HG03097 (cell line): Measurements from ENCODE around the gene RIPK1.
"Not testable (repeated sequence)": the region's sequence is repeated elsewhere in the genome, so short reads cannot be mapped to it uniquely, and the experiment has no call there.

Experiments used
- ATAC-seq: cut with Tn5 transposase; IDR thresholded peaks from one replicate; pipeline ENCODE4 v1.9.1; 2021; ENCODE audit not compliant: unreplicated experiment, low FRiP score

Gene RIPK1

DNA sequence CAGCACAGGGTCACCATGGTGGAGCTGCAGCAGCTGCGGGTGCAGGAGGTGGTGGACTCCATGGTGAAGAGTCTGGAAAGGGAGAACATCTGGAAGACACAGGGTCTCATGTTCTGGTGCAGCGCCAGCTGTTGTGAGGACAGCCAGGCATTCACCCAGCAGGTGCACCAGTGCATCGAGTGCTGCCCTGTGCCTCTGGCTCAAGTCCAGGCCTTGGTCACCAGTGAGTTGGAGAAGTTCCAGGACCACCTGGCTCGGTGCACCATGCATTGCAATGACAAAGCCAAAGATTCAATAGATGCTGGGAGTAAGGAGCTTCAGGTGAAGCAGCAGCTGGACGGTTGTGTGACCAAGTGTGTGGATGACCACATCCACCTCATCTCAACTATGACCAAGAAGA lies 22.9 kb upstream of the RIPK1 start:
- ATAC-seq, result no peak

DNA sequence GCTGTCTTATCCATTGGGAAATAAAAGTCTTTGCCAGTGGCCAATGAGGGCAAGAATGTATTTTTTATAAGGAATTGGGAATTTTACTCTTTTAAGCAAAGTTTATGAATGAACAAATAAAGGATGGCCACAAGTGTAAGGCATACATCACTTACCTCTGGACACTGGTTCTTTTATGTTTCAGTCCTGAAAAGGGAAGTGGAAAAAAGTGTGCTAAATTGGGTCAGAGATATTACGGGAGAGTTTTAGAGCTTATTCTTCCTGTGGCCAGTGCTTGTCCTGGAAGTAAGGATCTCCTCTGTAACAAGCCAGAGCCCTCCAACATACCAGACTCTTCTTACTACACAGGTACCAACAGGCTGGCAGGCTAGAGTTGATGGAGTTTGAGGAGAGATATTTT lies 22.5 kb upstream of the RIPK1 start:
- ATAC-seq, result no peak

DNA sequence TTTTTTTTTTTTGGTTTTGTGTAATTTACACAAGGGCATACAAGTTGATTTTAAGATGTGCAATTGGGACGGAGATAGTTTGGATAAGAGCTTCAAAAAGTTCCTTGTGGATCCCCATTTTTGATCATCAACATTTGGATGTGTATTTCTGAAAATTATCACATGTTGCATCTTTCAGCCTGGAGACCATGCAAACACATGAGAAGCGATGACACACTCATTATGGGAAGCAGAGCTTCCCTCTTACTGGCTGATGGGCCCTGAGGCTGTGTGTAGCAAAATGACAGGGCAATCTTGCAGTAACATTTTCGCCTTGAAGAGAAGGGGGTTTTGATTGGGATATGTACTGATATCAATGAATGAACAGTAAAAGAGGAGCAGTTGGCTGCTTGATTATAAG lies 22.0 kb upstream of the RIPK1 start:
- no peak for ATAC-seq

DNA sequence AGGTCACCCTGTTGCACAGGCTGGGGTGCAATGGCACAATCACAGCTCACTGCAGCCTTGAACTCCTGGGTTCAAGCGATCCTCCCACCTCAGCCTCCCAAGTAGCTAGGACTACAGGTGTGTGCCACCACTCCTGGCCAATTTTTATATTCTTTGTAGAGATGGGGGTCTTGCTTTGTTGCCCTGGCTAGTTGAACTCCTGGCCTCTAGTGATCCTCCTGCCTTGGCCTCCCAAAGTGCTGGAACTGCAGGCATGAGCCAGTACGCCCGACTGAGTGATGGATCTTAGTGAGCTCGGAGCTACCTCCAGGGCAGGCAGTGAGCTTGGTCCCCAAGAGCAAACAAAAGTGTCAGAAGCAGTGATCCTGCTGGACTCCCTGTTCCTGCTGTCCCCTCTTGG lies 20.3 kb upstream of the RIPK1 start:
- not testable (repeated sequence) for ATAC-seq

DNA sequence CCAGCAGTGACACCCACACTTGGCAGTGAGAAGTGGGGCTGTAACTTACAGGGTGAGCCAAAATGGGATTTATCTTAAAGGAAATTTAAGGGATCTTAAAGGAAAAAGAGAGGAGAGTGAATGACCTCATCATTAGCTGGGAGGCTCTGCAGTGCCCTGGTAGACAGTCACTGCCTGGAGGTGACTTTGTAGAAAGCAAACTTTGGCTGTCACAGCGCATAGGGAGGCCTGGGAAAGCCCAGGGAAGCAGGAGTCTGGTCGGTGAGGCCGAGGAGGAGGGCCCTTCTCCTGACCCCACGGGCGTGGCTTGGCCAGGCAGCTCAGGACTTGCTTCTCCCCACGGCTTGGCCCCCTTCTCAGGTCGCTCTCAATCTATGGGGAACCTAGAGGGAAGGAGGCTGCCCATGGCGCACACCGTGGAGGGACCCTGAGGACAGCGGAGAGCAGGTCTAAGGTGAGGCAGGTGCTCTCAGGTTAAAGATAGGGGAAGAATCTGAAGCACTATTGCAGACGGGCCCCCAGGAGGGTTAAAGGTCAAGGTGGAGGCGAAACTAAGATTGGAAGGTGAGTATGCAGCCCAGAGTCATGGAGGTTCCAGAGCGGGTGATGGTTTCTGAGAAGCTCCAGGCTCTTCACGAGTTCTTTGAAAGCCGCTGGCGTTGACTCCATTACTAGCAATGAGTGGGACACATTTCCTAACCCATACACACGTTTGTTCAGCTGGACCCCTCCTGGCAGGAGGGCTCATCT lies 15.6 kb upstream of the RIPK1 start:
- ATAC-seq, result no peak

DNA sequence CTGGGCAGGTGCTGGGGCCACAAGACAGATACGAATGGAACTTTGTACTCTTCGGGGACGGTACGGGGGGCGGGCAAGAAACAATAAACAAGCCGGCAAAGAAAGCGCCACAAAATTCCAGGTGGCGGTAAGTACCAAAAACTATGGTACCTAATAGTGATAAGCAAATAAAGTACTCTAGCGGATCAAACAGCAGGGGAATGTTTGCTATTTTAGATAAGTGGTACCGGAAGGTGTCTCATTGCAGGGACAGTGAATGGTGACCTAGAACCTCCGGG lies 15.1 kb upstream of the RIPK1 start:
- no peak for ATAC-seq

DNA sequence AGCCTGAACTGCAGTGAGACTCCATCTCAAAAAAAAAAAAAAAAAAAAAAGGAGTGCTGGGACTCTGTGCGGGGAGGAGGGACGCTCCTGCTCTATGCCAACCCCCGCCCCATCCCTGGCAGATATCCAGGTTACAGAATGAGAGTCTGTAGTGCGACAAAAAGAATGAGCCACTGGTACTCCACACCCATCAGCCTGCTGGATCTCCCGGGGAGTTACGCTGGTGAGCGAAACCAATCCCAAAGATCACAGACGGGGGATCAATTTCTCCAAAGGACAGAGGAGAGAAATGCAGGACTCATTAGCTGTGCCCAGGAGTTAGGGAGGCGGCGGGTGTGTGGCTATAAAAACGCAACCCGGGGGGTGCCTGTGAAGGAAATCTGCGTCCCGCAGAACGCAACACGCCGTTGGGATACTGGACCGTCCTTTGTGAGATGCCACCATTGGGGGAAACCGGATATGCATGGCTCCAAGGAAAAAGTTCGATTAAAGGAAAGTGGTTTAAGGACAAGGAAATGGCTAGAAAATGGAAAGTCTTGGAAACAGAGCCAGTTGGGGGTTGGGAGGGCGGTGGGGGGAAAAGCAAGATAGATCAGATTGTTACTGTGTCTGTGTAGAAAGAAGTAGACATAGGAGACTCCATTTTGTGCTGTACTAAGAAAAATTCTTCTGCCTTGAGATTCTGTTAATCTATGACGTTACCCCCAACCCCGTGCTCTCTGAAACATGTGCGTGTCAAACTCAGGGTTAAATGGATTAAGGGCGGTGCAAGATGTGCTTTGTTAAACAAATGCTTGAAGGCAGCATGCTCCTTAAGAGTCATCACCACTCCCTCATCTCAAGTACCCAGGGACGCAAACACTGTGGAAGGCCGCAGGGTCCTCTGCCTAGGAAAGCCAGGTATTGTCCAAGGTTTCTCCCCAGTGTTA lies 13.8 kb upstream of the RIPK1 start:
- ATAC-seq, result not testable (repeated sequence)

DNA sequence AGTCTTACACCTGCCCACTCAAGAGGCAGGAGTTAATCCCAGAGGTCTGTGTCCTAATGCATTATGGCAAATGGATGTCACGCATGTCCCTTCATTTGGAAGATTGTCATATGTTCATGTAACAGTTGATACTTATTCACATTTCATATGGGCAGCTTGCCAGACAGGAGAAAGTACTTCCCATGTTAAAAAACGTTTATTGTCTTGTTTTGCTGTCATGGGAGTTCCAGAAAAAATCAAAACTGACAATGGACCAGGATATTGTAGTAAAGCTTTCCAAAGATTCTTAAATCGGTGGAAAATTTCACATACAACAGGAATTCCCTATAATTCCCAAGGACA lies 13.2 kb upstream of the RIPK1 start:
- not testable (repeated sequence) for ATAC-seq

DNA sequence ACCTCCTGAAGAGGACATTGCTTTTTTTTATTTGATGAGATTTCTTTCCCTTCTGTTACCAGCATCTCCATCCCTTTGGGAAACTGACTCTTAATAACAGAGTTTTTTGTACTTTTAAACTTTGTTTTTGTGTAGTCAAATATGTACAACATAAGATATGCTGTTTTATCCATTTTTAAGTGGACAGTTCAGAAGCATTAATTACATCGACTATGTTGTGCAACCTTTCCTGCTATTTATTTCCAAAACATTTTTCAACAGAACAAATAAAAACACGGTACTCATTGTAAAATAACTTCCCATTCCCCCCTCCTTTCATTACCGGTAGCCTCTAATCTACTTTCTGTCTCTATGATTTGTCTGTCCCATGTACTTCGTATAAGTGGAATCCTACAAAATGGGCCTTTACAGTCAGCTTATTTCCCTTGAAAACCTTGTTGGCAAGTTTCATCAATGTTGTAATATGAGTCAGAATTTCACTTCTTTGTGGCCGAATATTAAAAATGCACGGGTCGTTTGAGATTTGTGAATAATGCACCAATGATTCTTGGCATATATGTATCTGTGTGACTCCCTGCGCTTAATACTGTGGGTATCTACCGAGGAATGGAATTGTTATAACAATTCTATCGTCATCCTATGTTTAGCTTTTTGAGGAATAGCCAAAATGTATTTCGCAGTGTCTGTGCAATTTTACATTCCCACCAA lies 11.1 kb upstream of the RIPK1 start:
- ATAC-seq, result no peak

DNA sequence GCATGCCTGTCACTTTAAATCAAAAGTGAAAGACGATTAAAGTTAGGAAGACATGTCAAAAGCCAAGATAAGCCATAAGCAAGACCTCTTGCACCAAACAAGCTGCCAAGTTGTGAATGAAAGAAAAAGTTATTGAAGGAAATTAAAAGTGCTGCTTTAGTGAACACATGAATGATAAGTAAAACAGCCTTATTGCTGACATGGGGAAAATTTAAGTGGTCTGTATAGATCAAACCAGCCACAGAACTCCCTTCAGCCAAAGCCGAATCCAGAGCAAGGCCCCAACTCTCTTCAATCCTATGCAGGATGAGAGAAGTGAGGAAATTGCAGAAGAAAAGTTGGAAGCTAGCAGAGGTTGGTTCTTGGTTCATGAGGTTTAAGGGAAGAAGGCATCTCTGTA lies 9.3 kb upstream of the RIPK1 start:
- no peak for ATAC-seq

DNA sequence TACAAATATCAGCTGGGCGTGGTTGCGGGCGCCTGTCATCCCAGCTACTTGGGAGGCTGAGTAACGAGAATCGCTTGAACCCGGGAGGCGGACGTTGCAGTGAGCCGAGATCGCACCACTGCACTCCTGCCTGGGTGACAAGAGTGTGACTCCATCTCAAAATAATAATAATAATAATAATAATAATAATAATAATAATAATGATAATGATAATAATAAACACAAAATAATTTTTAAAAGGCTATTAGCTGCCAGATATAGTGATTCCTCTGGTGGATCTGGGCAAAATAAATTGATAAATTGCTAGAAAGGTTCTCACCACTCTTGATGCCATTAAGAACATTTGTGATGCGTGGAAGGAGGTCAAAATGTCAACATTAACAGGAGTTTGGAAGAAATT lies 8.2 kb upstream of the RIPK1 start:
- ATAC-seq, result not testable (repeated sequence)

DNA sequence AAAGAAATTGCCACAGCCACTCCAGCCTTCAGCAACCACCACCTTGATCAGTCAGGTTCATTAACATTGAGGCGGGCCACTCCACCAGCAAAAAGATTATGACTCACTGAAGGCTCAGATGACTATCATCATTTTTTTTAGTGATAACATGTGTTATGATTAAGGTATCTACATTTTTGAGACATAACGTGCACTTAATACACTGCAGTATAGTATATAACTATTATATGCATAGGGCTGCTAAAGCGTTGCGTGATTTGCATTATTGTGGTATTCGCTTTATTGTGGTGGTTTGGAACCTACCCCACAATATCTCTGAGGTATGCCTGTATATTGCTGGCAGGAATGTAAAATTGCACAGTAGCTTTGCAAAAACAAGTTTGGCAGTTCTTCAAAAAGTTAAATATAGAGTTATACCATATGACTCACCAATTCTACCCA lies 6.8 kb upstream of the RIPK1 start:
- ATAC-seq, result no peak

DNA sequence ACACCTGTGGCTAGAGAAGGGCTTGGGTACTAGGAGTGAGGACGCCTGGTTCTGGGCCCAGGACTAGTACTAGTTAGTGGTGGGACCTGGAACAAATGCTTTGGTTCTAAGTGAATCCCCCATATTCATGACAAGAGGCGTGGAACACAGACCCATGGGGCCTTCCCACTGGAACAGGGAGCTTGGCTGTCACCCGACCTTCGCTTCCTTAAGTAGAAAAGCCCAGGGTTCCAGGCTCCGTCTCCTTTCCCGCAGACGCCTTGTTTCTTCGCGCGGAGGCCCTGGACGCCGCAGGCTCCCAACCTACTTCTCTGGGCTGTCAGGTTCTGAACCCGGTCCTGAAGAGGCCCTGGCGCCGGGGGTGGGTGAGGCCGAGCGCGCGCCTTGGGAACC lies 5.0 kb upstream of the RIPK1 start:
- ATAC-seq, result not testable (repeated sequence)

DNA sequence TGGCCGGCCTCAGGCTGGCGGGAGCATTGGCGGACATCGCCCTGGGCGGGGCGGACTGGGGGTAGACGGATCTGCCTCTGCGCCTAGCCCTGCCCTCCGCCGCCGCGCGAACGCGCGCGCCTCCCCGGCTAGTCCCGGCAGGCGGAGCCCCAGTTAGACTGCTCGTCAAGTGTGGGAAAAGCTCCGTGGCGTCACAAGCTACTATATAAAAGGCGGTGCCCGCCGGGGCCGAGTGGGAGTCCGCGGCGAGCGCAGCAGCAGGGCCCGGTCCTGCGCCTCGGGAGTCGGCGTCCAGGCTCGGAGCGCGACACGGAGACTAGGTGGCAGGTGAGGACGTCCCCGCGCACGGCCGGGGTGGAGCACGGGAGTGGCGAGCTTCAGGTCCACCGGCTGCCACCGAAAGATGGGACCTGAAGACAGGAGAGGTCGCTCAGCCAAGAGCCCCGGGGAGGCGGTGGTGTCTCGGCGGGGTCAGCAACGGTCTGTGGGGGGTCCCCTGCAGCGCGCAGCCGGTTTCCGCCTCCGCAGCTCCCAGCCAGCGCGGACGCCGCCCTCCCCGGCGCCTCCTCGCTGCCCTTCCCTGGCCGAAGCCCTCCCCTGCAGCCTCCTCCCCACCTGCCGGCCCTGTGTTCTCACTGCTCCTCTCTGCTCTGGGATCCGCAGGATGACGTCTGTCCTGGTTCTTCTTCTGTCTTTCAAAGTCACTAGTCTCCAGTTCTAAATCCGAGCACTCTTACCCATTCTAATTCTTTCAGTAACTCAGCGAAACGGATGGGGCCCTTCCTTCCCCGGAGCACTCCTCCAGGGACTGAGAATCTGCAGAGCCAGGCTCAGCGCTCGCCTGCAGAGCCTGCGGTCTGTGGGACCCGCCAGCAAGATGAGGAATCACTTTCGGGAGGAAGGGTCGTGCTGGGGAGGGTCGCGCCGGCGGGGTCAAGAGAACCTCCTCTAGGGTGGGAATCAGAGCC lies 4.3 kb upstream of the RIPK1 start:
- peak; percentile 47 for ATAC-seq

DNA sequence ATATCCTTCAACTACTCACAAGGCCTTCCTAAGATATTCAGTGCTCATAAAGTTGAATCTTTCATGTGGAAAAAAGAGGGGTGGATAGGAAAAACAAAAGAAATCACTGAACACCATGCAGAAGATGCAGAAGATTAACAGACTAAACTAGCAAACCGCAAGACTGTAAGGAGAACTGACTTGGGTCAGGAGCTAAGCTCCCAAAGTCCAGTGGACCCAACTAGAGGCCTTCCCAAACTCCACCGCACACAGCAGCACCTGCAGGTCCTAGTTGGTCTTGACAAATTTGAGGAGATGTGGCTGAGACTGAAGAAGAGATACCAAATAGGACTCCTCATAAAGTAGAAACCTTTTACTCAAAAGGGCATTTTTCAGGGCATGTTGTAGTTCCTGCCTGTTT lies 3.3 kb downstream of the RIPK1 start:
- no peak for ATAC-seq

DNA sequence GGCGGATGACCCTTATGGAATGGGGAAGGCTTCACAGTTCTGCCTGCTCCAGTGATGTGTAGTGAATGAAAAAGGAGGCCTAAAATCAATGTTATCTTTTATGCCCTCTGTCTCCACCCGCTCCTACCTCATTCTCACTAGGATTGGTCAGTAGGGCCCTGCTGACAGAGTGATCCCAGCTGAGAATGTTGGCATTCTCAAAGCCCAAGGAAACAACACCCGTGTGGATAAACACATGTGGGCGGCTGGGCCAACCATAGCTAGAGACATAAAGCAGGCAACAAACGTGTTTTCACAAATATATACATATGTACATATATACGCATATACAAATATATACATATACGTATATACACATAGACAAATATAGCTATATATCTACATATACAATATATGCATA lies 4.5 kb downstream of the RIPK1 start:
- no peak for ATAC-seq

DNA sequence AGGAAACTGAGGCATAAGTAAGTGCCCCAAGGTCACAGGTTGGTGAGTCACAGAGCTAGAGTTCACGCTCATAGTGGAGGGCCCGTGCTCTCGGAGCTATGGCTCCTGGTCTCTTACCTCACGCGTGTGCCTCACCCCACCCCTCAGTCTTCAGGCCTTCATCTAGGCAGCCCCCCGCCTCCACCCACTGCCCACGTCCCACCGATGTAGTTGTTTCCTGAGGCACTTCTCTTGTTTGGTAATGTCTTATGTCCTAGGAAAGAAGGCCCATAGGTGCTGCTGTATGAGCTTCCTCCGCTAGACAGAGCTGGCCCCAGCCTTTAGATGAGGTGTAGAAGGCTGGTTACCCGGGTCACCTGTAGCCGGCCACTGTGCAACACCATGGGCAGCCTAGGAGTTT lies 5.1 kb downstream of the RIPK1 start:
- ATAC-seq, result no peak

DNA sequence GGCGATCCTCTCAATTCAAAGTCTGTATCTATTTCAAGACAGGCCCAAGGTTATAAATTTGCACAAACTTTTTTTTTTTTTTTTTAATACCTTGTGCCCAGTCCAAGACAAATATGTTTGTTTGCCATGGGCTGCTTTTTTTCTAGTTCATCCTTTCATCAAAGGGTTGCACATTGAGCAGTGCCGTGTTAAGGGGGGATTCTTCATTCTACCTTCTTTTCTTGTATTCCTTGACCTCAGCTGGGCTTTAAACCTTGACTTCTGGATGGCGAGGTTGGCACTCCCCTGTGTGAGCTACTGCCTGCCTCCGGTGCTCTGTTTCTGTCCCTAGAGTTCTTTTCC lies 7.4 kb downstream of the RIPK1 start:
- ATAC-seq, result no peak

DNA sequence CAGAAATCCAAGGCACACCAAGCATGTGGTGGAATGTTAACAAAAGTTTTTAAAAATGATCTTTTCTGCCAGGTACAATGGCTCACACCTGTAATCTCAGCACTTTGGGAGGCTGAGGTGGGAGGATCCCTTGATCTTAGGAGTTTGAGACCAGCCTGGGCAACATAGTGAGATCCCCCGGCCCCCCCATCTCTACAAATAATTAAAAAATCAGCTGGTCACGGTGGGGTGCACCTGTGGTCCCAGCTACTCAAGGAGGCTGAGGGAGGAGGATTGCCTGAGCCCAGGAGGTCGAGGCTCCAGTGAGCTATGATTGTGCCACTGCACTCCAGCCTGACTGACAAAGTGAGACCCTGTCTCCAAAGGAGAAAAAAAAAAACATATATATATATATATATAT lies 8.0 kb downstream of the RIPK1 start:
- ATAC-seq, result no peak

DNA sequence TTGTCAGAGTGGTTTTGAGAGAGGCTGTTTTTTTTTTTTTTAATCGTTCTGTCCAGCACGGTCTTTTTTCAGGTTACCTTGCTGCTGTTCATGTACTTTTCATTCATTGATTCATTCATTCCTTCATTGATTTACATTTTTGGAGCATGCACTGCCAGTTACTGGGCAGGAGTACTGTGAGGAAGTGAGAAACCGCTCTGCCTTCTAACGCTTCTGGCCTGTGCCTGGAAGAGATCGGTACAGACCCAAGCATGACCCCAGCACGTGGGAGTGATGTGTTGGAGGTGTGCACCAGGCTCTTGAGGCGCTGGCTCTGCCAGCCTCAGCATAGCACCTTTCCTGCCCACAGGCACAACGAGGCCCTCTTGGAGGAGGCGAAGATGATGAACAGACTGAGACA lies 9.1 kb downstream of the RIPK1 start:
- ATAC-seq, result no peak

DNA sequence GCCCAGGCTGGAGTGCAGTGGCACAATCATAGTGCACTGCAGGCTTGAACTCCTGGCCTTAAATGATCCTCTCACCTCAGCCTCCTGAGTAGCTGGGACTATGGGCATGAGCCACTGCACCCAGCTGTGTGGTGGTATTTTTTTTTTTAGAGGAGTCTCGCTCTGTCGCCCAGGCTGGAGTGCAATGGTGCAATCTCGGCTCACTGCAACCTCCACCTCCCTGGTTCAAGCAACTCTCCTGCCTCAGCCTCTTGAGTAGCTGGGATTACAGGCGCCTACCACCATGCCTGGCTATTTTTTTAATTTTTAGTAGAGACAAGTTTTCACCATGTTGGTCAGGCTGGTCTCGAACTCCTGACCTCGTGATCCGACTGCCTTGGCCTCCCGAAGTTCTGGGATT lies 10.7 kb downstream of the RIPK1 start:
- ATAC-seq, result not testable (repeated sequence)
